Type B pancreatic cell (in vitro differentiated cells): Measurements from ENCODE around the gene RAB3C. TPM values are rescaled to one million over a fixed set of nuclear protein-coding genes. Genes with fewer than 3 reads are reported as not detected.

Source experiments
- DNase-seq: peaks from one replicate; pipeline ENCODE4 v3.0.0; 2021; ENCODE audit warnings: mixed read lengths; ENCODE audit not compliant: unreplicated experiment; ENCODE audit errors: extremely low spot score
- H3K27ac Mint-ChIP-seq: 2 replicates; pipeline ENCODE4 v1.8.0; 2021; ENCODE audit warnings: mild to moderate bottlenecking, mixed read lengths
- H3K27me3 Mint-ChIP-seq: 2 replicates; pipeline ENCODE4 v1.8.0; 2021; ENCODE audit warnings: mixed read lengths
- H3K36me3 Mint-ChIP-seq: 2 replicates; pipeline ENCODE4 v1.8.0; 2021; ENCODE audit warnings: mixed read lengths
- H3K4me1 Mint-ChIP-seq: one replicate; pipeline ENCODE4 v1.8.0; 2021; ENCODE audit warnings: mixed read lengths; ENCODE audit not compliant: unreplicated experiment
- H3K4me3 Mint-ChIP-seq: 2 replicates; pipeline ENCODE4 v1.8.0; 2021; ENCODE audit warnings: mild to moderate bottlenecking, mixed read lengths
- H3K9me3 Mint-ChIP-seq: 2 replicates; pipeline ENCODE4 v1.8.0; 2021; ENCODE audit warnings: mixed read lengths
- CTCF ChIP-seq: fragments of 200-600 bp; sonication (generic); conservative IDR thresholded peaks from 2 replicates; pipeline ENCODE4 v1.5.0; 2021; ENCODE audit warnings: antibody characterized with exemption, mild to moderate bottlenecking
- total RNA-seq: library from RNA; stranded (reverse); gene quantifications from 2 replicates; pipeline ENCODE4 v1.2.1, GENCODE V29; 2021; ENCODE audit warnings: low replicate concordance

RAB3C gene
- total RNA-seq, 1 donor from 2014 or later, result 10.1 TPM

GRCh38 chr5:58855851-58856739 is 273.2 kb downstream of the RAB3C start:
- Mint-ChIP-seq H3K4me3 (no peak overlapping the region), H3K27me3 (no peaks in the 10 kb centered on the region)

GRCh38 chr5:58857609-58858008 is 274.7 kb downstream of the RAB3C start:
- Mint-ChIP-seq H3K27me3 (no peaks in the 10 kb centered on the region), H3K4me3 (no peak overlapping the region), H3K9me3 (no peaks in the 10 kb centered on the region), H3K27ac (no peak overlapping the region), H3K36me3 (no peaks in the 10 kb centered on the region), H3K4me1 (peaks cover 6% of the 10 kb centered on the region)
- TF ChIP-seq CTCF, result no peak
- no peak for DNase-seq

More at GRCh38 chr5:58855851-58856739, 273.2 kb downstream of the RAB3C start:
- no peak for DNase-seq
- peaks cover 6% of the 10 kb centered on the region for H3K4me1 Mint-ChIP-seq
- no peak for TF ChIP-seq CTCF
- no peak overlapping the region for H3K27ac Mint-ChIP-seq
- no peaks in the 10 kb centered on the region for H3K9me3 Mint-ChIP-seq
- no peaks in the 10 kb centered on the region for H3K36me3 Mint-ChIP-seq

- DNase-seq, result no peak
- no peaks in the 10 kb centered on the region for H3K36me3 Mint-ChIP-seq
- H3K4me3 Mint-ChIP-seq, result no peak overlapping the region
- no peak for TF ChIP-seq CTCF
- no peak overlapping the region for H3K27ac Mint-ChIP-seq
- no peaks in the 10 kb centered on the region for H3K9me3 Mint-ChIP-seq
- no peaks in the 10 kb centered on the region for H3K27me3 Mint-ChIP-seq
- no peaks in the 10 kb centered on the region for H3K4me1 Mint-ChIP-seq
These were observed 277.8 kb downstream of the RAB3C start for GRCh38 chr5:58860680-58861079.

- H3K4me3 Mint-ChIP-seq, result no peak overlapping the region
- no peak overlapping the region for H3K27ac Mint-ChIP-seq
- H3K27me3 Mint-ChIP-seq, result no peaks in the 10 kb centered on the region
- TF ChIP-seq CTCF, result no peak
- H3K36me3 Mint-ChIP-seq, result no peaks in the 10 kb centered on the region
- H3K9me3 Mint-ChIP-seq, result no peaks in the 10 kb centered on the region
- H3K4me1 Mint-ChIP-seq, result no peaks in the 10 kb centered on the region
- no peak for DNase-seq
These were observed 286.1 kb downstream of the RAB3C start for GRCh38 chr5:58868931-58869330.

- H3K9me3 Mint-ChIP-seq, result no peaks in the 10 kb centered on the region
- no peak overlapping the region for H3K27ac Mint-ChIP-seq
- H3K4me1 Mint-ChIP-seq, result no peaks in the 10 kb centered on the region
- no peak overlapping the region for H3K4me3 Mint-ChIP-seq
- no peaks in the 10 kb centered on the region for H3K27me3 Mint-ChIP-seq
- peak; percentile 86 for TF ChIP-seq CTCF
- no peak for DNase-seq
- no peaks in the 10 kb centered on the region for H3K36me3 Mint-ChIP-seq
These were observed 288.9 kb downstream of the RAB3C start for GRCh38 chr5:58871648-58872242.
